NCI-H526 treated with DMSO at 0.1 percent for 48 hours (cell line): Measurements from ENCODE around the gene ARHGDIB.

Experiments used
- DNase-seq: peaks from one replicate; lab custom pipeline; 2025; lab: John Stamatoyannopoulos, UW

ARHGDIB gene

DNA sequence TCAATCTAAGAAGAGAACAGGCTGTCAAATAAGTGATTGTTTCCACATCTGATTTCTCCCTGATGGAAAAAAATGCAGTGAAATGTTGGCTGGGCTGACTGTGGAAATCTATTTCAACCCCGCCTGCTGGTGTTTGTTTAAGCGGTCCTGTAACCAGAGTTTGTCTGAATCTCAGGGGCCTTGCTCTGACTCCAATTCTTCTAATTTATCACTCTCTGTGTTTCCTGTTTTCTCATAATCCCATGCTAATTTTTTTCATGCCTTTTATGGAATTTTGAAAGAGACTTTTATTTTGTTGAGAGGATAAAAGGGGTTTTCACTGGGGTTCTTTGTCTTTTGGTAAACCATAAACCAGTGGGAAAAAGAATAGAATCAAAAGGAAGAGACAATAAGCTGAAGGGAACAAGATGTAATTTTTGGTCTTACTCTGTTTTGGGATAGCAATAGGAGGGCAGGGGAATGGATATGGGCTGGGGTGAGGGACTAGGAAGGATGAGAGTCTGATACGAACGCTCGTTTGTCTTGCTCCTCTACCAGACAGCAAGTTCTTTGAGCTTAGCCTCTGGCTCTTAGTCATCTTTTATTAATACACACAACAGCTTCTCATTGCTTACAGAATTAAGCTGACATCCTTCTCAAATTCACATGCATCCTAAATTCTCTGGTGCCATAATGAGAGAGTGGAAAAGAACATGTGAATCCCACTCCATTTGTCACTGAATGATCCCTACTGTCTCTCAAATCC, 67.7 kb downstream of the ARHGDIB start:
- no peak for DNase-seq

DNA sequence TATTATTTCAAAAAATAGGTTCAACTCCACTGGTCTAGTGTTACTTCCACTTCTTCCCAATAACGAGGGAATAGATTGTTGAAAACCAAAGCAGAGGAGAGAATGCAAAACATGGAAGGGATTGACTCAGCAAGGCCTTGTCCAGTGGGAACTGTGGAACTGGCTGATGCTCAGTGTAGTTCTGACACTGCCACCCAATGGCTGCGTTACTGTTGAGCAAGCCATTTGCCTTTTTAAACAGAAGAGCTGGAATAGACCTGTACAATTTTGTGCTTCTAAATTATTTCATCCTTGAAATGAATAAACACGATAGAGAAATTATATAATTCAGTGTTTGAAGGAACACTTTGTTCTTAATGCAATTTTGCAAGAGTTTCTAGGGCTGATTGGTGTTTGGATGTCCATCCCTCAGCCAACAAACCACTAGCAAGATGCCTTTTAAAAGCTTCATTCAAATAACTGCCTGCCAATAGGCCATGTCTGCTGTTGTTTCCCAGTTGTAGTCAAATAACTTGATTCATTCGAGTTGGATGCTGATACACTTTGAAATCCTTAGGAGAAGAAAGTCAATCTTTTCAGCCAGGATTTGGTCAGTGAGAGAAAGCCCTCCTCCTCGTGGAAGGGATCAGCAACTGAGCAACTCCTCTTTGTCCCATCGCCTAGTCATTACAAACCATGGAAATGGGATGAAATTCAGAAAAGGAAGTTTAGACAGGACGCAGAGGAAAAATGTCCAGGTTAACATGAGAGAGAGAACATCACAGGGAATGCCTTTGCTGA, 68.5 kb downstream of the ARHGDIB start:
- DNase-seq, result no peak
